Neuronal stem cell (in vitro differentiated cells): ENCODE results near the gene HESX1.

Source experiments
- DNase-seq: peaks from one replicate; pipeline ENCODE4 v3.0.0-alpha.2; 2013; ENCODE audit warnings: low spot score
- H2AFZ ChIP-seq: one replicate; pipeline ENCODE4 v1.6.1; 2013; ENCODE audit warnings: mild to moderate bottlenecking, low read length, inconsistent platforms
- H2AK5ac ChIP-seq: 2 replicates; pipeline ENCODE4 v1.6.1; 2013; ENCODE audit warnings: low read depth, mild to moderate bottlenecking, inconsistent platforms, low read length, moderate library complexity, mixed read lengths
- H2BK120ac ChIP-seq: 2 replicates; pipeline ENCODE4 v1.6.1; 2013; ENCODE audit warnings: low read depth, mild to moderate bottlenecking, inconsistent platforms, low read length, moderate library complexity, mixed read lengths
- H2BK12ac ChIP-seq: one replicate; pipeline ENCODE4 v1.6.1; 2013; ENCODE audit warnings: low read length, inconsistent platforms
- H2BK15ac ChIP-seq: 2 replicates; pipeline ENCODE4 v1.6.1; 2013; ENCODE audit warnings: mild to moderate bottlenecking, low read length, inconsistent platforms, mixed read lengths
- H2BK5ac ChIP-seq: one replicate; pipeline ENCODE4 v1.6.1; 2013; ENCODE audit warnings: inconsistent platforms, mild to moderate bottlenecking, low read length, moderate library complexity
- H3K14ac ChIP-seq: one replicate; pipeline ENCODE4 v1.6.1; 2013; ENCODE audit warnings: low read length, inconsistent platforms
- H3K18ac ChIP-seq: 2 replicates; pipeline ENCODE4 v1.6.1; 2013; ENCODE audit warnings: low read length, inconsistent platforms
- H3K23ac ChIP-seq: 2 replicates; pipeline ENCODE4 v1.6.1; 2013; ENCODE audit warnings: low read depth, mild to moderate bottlenecking, mixed read lengths, low read length, inconsistent platforms; ENCODE audit not compliant: poor library complexity
- H3K27ac ChIP-seq: replicated peaks from 3 replicates; pipeline ENCODE4 v1.5.1; 2013; ENCODE audit warnings: low read length, inconsistent platforms
- H3K27me3 ChIP-seq, 3 experiments: 2 replicates each; pipeline ENCODE4 v1.6.1; 2013; ENCODE audit warnings: low read length in 3 of 3, mild to moderate bottlenecking in 2 of 3, inconsistent platforms in 1 of 3, low read depth in 1 of 3, mixed read lengths in 1 of 3, moderate library complexity in 1 of 3; ENCODE audit not compliant: control insufficient read depth in 3 of 3, insufficient read depth in 3 of 3
- H3K36me3 ChIP-seq, 2 donors: replicated peaks in 1 of 2; 2 replicates each; pipeline ENCODE4 v1.6.1; 2013; ENCODE audit warnings: low read length in 2 of 2; ENCODE audit not compliant: control insufficient read depth in 2 of 2, insufficient read depth in 2 of 2
- H3K4ac ChIP-seq: 2 replicates; pipeline ENCODE4 v1.6.1; 2013; ENCODE audit warnings: inconsistent platforms, mild to moderate bottlenecking, low read length, moderate library complexity
- H3K4me1 ChIP-seq, 2 donors: 1 replicate in 1 of 2; 2 replicates in 1 of 2; pipeline ENCODE4 v1.6.1; 2013; ENCODE audit warnings: low read length in 2 of 2, low read depth in 1 of 2; ENCODE audit not compliant: control insufficient read depth in 2 of 2, insufficient read depth in 1 of 2
- H3K4me2 ChIP-seq: one replicate; pipeline ENCODE4 v1.6.1; 2013; ENCODE audit warnings: mild to moderate bottlenecking, low read length, inconsistent platforms; ENCODE audit not compliant: insufficient read depth, poor library complexity, severe bottlenecking
- H3K4me3 ChIP-seq, 2 donors: 2 replicates each; pipeline ENCODE4 v1.5.1; 2013; ENCODE audit warnings: low read length in 2 of 2, mild to moderate bottlenecking in 2 of 2, inconsistent platforms in 1 of 2, moderate library complexity in 1 of 2
- H3K79me1 ChIP-seq: one replicate; pipeline ENCODE4 v1.6.1; 2013; ENCODE audit warnings: low read depth, mild to moderate bottlenecking, inconsistent platforms, low read length, moderate library complexity
- H3K9ac ChIP-seq: one replicate; pipeline ENCODE4 v1.6.1; 2013; ENCODE audit warnings: mild to moderate bottlenecking, low read depth, low read length, inconsistent platforms; ENCODE audit not compliant: poor library complexity
- H3K9me3 ChIP-seq, 2 donors: replicated peaks in 1 of 2; 2 replicates each; pipeline versions ENCODE3 to v1.6.1; 2013; ENCODE audit warnings: low read length in 2 of 2, mild to moderate bottlenecking in 2 of 2, inconsistent platforms in 1 of 2, low read depth in 1 of 2, mixed read lengths in 1 of 2, moderate library complexity in 1 of 2; ENCODE audit not compliant: control insufficient read depth in 2 of 2, insufficient read depth in 1 of 2
- H4K8ac ChIP-seq: one replicate; pipeline ENCODE4 v1.6.1; 2013; ENCODE audit warnings: low read depth, mild to moderate bottlenecking, inconsistent platforms, low read length, moderate library complexity
- H4K91ac ChIP-seq: one replicate; pipeline ENCODE4 v1.6.1; 2013; ENCODE audit warnings: low read length, low read depth, mild to moderate bottlenecking, inconsistent platforms; ENCODE audit not compliant: poor library complexity
- WGBS, 2 donors: extraction: QIAGEN DNeasy Blood & Tissue Kit; methylation state at CpG; one replicate each; pipeline ENCODE4 v1.1.7; 2013; ENCODE audit warnings: missing lambda C conversion rate in 2 of 2, mixed read lengths in 1 of 2; ENCODE audit not compliant: insufficient read length in 2 of 2, insufficient replicate concordance in 1 of 2; ENCODE audit errors: extremely low coverage in 2 of 2; 5-methylcytosine and 5-hydroxymethylcytosine counted together

HESX1 gene

DNA sequence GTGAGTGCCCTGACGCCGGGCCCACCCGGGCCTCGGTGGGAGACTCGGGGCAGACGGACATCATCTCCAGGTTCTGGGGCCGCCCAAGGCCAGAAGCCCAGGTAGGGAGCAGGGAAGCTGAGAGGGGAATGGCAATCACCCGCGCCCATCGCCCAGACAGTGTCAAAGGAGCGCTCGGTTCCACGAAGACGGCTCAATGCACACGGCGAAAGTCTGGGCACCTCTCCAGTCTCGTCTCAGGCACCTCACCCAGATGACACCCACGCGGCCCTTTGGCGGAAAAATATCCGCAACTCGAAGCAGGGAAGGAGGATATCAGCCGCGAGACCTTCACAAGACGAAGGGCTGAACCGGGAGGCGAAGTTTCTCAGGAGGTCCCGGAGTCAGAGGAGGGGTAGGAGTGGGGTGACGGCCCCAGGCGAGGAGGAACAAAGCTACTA is 35.5 kb downstream of the HESX1 start:
- no CpG with 5 or more reads among the region's 30 CpGs for WGBS, 2 donors
- Histone ChIP-seq H2BK12ac (peak overlapping the region; percentile 79), H3K9ac (peak overlapping the region; percentile 100), H4K91ac (peak overlapping the region; percentile 67), H3K27me3 (peaks cover 0 to 12% (median 0%) of the 10 kb centered on the region in 3 experiments), H3K36me3 (no peaks in the 10 kb centered on the region), H3K79me1 (peaks cover 11% of the 10 kb centered on the region), H2AFZ (peak overlapping the region; percentile 97), H3K4ac (peak overlapping the region; percentile 53), H2BK120ac (peak overlapping the region; percentile 95), H3K4me2 (peak overlapping the region; percentile 90), H2AK5ac (peak overlapping the region; percentile 85), H3K9me3 (no peaks in the 10 kb centered on the region), H2BK5ac (peak overlapping the region; percentile 93), H3K4me3 (peak overlapping the region; percentile 83 to 91), H2BK15ac (peak overlapping the region; percentile 59), H3K14ac (peak overlapping the region; percentile 73), H4K8ac (no peak overlapping the region), H3K27ac (peak overlapping the region; percentile 30), H3K23ac (peak overlapping the region; percentile 78), H3K18ac (peak overlapping the region; percentile 99), H3K4me1 (peaks cover 32 to 49% of the 10 kb centered on the region in 2 donors)
- no peak for DNase-seq

DNA sequence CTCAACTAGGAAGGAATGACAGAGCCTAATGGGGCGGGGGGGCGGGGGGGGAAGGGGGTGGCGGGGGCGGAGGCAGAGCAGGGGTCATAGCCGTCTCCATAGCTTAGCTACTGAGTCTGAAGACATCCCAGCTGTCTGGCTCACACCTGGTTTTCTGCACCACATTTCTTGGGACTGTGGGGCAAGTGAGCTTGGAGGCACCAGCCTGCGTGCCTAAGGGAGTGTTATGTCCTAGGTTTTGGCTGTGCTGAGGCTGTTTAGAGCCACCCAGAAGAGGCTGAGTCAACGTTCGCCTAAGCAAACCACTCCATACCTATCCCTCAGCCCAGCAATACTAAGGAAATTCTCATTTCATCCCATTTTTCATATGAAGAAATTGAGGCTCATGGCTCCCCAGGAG is 36.0 kb downstream of the HESX1 start:
- H3K4ac ChIP-seq = peak overlapping the region; percentile 53
- no peaks in the 10 kb centered on the region for H3K9me3 ChIP-seq
- peaks cover 36 to 48% of the 10 kb centered on the region in 2 donors for H3K4me1 ChIP-seq
- H4K8ac ChIP-seq = no peak overlapping the region
- no peak overlapping the region for H3K27ac ChIP-seq
- H2BK12ac ChIP-seq = no peak overlapping the region
- DNase-seq = no peak
- no peak overlapping the region for H3K14ac ChIP-seq
- peaks cover 0 to 12% (median 0%) of the 10 kb centered on the region in 3 experiments for H3K27me3 ChIP-seq
- peak overlapping the region; percentile 100 for H3K9ac ChIP-seq
- H2BK120ac ChIP-seq = no peak overlapping the region
- peak overlapping the region; percentile 67 for H4K91ac ChIP-seq
- H3K79me1 ChIP-seq = peaks cover 11% of the 10 kb centered on the region
- H2AK5ac ChIP-seq = peak overlapping the region; percentile 85
- H3K4me3 ChIP-seq = peak overlapping the region; percentile 83 to 91
- H2AFZ ChIP-seq = no peak overlapping the region
- H3K4me2 ChIP-seq = peak overlapping the region; percentile 90
- no peaks in the 10 kb centered on the region for H3K36me3 ChIP-seq
- H3K18ac ChIP-seq = peak overlapping the region; percentile 99
- no peak overlapping the region for H2BK5ac ChIP-seq
- H3K23ac ChIP-seq = peak overlapping the region; percentile 78
- peak overlapping the region; percentile 59 for H2BK15ac ChIP-seq
- no CpG with 5 or more reads among the region's 8 CpGs for WGBS, 2 donors

DNA sequence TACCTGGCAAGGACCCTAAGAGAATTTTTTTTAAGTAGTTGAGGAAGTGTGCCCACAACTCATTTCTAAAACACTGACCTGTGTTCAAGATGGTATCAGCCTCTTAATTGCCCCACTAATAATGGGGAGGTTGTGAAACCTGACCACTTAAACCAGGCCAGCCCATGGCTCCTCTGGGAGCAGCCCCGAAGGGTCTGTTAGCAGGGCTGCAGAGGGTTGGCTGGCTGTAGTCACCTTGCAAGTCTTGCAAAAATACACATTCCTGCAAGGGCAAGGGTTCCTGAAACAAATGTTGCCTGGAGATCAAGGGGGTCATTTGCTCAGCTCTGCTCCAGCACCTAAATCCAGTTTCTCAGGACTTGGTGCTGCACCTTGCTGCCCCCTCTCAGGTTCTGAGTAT is 37.9 kb downstream of the HESX1 start:
- WGBS, 2 donors = no CpG with 5 or more reads among the region's 1 CpG
- Histone ChIP-seq H3K9ac (no peak overlapping the region), H3K27ac (no peak overlapping the region), H2AK5ac (no peak overlapping the region), H3K4me2 (no peak overlapping the region), H3K27me3 (peaks cover 0 to 3% (median 0%) of the 10 kb centered on the region in 3 experiments), H2BK5ac (no peak overlapping the region), H2BK12ac (no peak overlapping the region), H3K4me3 (no peak overlapping the region), H3K23ac (no peak overlapping the region), H3K4ac (no peak overlapping the region), H2BK15ac (no peak overlapping the region), H3K18ac (no peak overlapping the region), H2BK120ac (no peak overlapping the region), H3K36me3 (no peaks in the 10 kb centered on the region), H3K4me1 (peaks cover 46 to 51% of the 10 kb centered on the region in 2 donors), H4K8ac (no peak overlapping the region), H3K79me1 (peaks cover 11% of the 10 kb centered on the region), H3K9me3 (no peaks in the 10 kb centered on the region), H2AFZ (no peak overlapping the region), H3K14ac (no peak overlapping the region), H4K91ac (no peak overlapping the region)
- no peak for DNase-seq

DNA sequence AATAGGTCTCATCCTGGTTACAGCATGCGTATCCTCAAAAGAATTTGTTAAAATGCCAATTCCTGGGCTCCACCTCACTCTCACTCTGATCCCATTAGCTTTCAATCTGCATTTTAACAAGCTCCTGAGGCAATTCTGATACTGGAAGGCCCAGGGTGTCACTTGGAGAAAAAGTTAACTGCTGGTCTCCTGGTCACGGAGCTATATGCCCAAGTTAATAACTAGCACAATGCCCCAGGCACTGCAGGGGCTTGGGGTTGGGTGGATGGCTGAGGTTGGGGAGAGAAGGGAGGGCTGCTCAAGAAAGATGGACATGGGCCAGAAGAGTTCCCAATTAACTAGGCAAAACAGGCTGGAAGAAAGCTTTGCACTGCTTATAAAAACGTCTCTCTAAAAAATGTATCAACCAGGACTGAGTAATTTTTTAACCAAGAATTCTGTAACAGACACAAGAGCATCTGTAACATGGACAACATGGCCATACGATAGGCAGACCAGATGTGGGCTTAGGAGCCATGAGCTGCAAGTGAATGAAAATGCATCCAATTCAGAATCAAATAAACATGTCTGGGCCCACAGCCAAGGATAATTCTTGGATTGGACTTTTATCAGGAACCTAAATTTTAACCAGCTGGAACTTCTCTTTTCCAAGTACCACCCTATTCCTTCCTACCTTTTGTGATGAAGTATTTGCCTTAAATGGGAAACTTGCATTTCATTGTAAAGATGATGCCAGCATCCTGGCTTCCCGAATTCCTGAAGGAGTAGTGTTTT is 38.8 kb downstream of the HESX1 start:
- H3K4me1 ChIP-seq = peaks cover 46 to 52% of the 10 kb centered on the region in 2 donors

More for the DNA sequence above, 38.8 kb downstream of the HESX1 start:
- H3K79me1 ChIP-seq = peaks cover 11% of the 10 kb centered on the region
- H2BK15ac ChIP-seq = no peak overlapping the region
- H3K9me3 ChIP-seq = no peaks in the 10 kb centered on the region
- H2AK5ac ChIP-seq = no peak overlapping the region
- no peak overlapping the region for H2BK5ac ChIP-seq
- H3K9ac ChIP-seq = no peak overlapping the region
- no peak overlapping the region for H3K18ac ChIP-seq
- H3K23ac ChIP-seq = no peak overlapping the region
- H3K4me2 ChIP-seq = no peak overlapping the region
- DNase-seq = no peak
- no peaks in the 10 kb centered on the region for H3K36me3 ChIP-seq
- H2BK12ac ChIP-seq = no peak overlapping the region
- H4K91ac ChIP-seq = no peak overlapping the region
- no CpG with 5 or more reads among the region's 5 CpGs for WGBS, 2 donors
- no peak overlapping the region for H3K14ac ChIP-seq
- H3K27ac ChIP-seq = no peak overlapping the region
- H4K8ac ChIP-seq = no peak overlapping the region
- H3K4ac ChIP-seq = no peak overlapping the region
- no peak overlapping the region for H2BK120ac ChIP-seq
- no peak overlapping the region for H2AFZ ChIP-seq
- no peaks in the 10 kb centered on the region for H3K27me3 ChIP-seq
- H3K4me3 ChIP-seq = no peak overlapping the region
